GM19023 (cell line): Measurements from ENCODE around the gene OXSR1.
"Not testable (repeated sequence)": the region's sequence is repeated elsewhere in the genome, so short reads cannot be mapped to it uniquely, and the experiment has no call there.

Source experiments
- ATAC-seq: cut with Tn5 transposase; IDR thresholded peaks from one replicate; pipeline ENCODE4 v1.9.1; 2021; ENCODE audit warnings: mild to moderate bottlenecking, moderate library complexity; ENCODE audit not compliant: unreplicated experiment

OXSR1 gene

DNA sequence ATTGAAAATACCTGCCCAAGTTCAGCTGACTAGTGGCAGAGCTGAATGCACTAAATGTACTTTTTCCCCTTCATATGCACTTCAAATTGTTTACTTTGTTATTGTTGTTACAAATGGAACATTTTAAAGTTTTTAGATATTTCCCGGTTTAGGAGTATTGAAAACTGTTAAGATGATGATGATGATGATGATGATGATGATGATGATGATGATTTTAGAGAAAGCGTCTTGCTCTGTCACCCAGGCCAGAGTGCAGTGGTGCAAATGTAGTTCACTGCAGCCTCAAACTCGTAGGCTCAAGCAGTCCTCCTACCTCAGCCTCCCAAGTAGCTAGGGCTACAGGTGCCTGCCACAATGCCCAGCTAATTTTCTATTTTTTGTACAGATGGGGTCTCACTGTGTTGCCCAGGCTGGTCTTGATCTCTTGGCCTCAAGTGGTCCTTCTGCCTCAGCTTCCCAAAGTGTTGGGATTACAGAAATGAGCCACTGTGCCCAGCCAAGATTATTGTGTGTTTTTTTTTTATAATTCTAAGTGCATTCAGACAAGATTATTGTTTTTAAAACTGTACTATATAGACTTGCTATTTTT lies 54.4 kb downstream of the OXSR1 start:
- no peak for ATAC-seq

GRCh38 chr3:38221005-38221404 lies 55.7 kb downstream of the OXSR1 start:
- no peak for ATAC-seq

DNA sequence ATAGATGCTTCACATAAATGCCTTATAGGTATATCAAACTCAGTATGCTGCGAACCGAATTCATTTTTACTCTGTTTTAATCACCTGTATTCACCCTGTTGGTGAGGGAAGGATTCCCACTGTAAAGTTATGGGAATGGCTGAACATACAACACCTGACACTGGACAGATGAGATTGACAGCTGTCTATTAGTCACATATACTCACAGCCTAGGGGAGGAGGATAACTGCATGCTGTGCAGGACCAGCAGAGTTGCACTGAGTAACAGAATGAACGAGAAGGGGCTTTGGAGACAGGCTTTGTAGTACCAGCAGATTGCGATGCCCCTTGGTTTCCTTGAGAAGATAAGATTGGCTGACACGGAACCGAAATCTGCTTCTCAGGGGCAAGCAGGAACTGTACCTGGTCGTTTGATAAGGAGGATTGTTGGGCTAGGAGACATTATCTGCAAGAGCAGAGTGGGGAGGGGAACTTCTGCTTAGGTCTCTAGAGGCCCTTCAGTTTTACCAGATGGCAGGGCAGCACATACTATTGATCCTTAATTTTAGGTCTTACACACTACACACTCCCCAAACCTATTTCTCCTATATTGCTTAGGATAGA lies 56.8 kb downstream of the OXSR1 start:
- ATAC-seq: no peak

DNA sequence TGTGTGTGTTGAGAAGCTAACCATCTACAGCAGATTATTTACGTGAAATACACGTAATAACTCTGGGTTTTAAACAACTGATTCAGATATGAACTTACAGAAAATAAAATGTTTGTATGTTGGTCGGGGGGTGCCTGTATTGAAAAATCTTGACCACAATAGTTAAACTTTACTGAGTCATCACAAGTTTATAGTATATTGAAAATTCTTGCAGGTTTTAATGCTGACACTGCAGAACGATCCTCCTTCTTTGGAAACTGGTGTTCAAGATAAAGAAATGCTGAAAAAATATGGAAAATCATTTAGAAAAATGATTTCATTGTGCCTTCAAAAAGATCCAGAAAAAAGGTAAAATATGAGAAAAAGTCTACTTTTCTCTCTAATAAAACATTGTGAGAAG lies 59.0 kb downstream of the OXSR1 start:
- ATAC-seq: no peak

DNA sequence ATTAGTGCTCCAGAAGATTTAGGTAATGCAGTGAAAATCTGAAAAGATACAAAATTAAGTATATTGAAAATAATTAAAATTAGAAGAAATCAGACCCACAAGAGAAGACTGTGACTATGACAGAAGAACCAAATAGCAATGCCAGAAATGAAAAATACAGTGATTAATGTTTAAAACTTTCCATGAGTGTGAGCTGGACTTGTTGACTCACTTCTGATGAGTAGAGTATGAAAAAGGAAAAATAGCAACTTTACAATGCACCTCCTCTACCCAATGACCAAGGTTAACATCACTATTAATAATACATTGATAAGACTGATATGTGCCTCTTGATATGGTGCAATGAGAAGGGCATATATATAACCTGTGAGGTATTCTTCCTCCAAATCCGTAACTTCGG lies 60.9 kb downstream of the OXSR1 start:
- ATAC-seq: no peak

- no peak for ATAC-seq
These were observed 62.7 kb downstream of the OXSR1 start for GRCh38 chr3:38227989-38228388.

DNA sequence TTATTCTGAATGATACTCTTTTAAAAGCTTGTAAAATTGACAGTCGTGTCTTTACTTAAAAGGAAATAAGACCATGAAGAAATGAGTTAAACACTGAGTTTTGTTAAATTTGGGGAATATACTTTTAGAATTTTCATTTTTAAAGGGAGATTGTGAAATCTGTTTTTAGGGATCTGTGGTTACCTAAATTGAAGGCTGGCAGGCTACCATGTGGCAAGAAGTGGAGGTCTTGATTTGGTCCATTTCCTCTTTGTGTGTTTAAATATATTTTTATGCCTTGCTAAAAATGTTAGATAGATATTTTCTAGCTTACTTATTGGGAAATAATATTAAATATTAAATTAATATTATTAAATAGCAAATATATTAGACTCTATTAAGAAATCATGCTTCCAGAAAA lies 63.7 kb downstream of the OXSR1 start:
- no peak for ATAC-seq

GRCh38 chr3:38232701-38233100 lies 67.4 kb downstream of the OXSR1 start:
- no peak for ATAC-seq

DNA sequence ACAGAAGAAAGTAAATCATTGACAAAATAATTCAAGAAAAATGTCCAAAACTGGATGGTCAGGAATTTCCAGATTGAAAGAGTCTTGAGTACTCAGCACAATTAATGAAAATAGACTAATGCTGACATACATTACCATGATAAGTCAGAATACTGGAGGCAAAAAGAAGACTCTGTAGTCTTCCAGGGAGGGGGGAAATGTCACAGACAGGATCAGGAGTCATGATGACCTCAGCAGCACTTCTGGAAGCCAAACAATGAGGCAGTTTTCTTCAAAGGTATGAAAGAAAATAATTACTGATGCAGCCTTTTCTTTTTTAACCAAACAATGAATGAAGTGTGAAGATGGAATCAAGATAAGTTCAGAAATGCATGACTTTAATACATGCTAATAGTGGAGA lies 70.1 kb downstream of the OXSR1 start:
- no peak for ATAC-seq

- no peak for ATAC-seq
These were observed 73.2 kb downstream of the OXSR1 start for GRCh38 chr3:38238416-38239008.

DNA sequence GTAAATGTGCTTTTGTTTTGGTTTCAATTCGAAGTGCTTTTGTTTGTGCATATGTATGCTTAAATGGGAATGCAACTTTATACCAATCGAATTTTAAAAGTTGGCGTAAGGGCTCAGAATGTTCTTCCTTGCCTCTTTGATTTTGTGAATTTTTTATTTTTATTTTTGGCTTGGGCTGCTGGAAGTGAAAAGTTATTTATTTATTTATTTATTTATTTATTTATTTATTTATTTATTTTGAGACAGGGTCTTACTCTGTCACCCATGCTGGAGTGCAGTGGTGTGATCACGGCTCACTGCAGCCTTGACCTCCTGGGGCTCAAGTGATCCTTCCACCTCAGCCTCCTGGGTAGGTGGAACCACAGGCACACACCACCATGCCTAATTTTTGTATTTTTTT lies 77.5 kb downstream of the OXSR1 start:
- not testable (repeated sequence) for ATAC-seq

GRCh38 chr3:38245930-38246329 lies 80.6 kb downstream of the OXSR1 start:
- ATAC-seq: no peak

GRCh38 chr3:38247366-38248035 lies 82.2 kb downstream of the OXSR1 start:
- no peak for ATAC-seq

- no peak for ATAC-seq
These were observed 84.9 kb downstream of the OXSR1 start for GRCh38 chr3:38250198-38250597.

- no peak for ATAC-seq
These were observed 85.9 kb downstream of the OXSR1 start for GRCh38 chr3:38251197-38251596.

DNA sequence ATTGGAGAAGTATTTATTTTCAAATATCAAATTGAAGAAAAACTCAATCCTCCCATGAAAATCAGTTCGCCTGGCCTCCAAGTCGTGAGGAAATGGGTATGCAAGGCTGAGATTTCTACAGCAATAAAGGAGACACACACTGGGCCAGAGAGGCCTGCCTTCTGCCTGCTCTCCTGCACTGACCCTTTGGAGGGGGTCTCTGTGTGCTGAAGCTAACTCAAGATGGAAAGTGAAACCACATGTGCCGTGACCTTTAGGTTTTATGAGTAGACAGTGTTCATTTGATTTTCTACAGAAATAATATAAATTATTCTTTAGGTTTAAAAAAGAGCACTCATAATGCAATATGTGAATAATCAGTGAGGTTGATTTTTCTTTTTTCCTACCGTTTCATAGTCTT lies 88.4 kb downstream of the OXSR1 start:
- no peak for ATAC-seq

- ATAC-seq: no peak
These were observed 89.5 kb downstream of the OXSR1 start for GRCh38 chr3:38254872-38255271.

DNA sequence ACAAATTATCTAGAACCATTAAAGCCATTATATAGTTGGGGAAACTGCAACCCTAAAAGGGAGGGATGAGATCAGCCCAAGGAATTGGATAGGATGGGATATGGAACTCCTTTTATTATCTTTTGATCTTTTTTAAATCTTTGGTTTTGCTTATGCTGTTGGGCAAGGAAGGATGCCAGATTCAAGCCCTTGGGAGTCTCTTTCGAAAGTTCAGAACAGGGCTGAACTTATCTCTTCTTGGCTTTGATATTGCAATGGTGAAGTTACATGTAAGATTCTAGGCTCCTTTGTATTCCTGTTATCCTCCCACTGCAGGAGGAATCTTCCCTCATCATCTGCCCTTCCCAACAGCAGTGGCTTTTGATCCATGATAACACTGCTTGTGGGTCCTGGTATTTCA lies 90.3 kb downstream of the OXSR1 start:
- ATAC-seq: no peak

DNA sequence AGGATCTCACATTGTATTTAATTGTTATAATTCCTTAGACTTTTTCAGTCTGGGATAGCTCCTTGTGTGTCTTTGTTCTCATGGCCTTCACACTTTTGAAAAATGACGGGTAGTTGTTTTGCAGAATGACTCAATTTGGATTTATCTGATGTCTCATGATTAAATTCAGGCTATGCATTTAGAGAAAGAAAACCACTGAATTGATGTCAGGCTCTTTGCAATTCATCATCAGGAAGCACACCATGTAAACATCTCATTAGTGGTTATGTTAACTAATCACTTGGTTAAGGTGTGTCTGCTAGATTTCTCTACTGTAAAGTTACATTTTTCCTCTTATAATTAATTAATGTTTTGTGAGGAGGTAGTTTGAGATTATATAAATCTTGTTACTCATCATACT lies 92.2 kb downstream of the OXSR1 start:
- no peak for ATAC-seq

- ATAC-seq: no peak
These were observed 95.1 kb downstream of the OXSR1 start for GRCh38 chr3:38260474-38260873.

- ATAC-seq: no peak
These were observed 99.0 kb downstream of the OXSR1 start for GRCh38 chr3:38264353-38264771.

DNA sequence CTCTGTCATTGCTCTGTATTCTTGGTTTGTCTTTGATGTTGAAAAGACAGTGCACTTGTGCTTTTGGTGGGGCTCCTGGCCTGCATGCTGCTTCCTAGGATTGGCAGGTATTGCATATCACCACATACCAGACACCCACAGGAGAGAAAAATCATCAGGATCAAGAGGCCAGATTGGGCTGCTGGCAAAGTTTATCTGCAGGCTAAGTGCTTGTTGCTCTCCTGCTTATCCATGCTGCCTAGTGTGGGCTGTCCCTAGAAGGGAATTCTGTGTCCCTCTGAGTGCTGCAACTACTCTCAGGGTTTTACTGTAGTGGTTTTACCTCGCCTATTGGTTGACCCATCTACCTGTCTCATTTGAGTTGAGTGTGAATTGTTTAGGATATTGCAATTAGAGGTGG lies 99.4 kb downstream of the OXSR1 start:
- ATAC-seq: no peak
